Iris pigment epithelial cell (primary cell): ENCODE measurements around the gene IZUMO1R.
"Not testable (repeated sequence)": the region's sequence is repeated elsewhere in the genome, so short reads cannot be mapped to it uniquely, and the experiment has no call there.

Source experiments
- DNase-seq: peaks from one replicate; pipeline ENCODE4 v3.0.0-alpha.2; 2011; ENCODE audit warnings: low read depth

IZUMO1R gene

DNA sequence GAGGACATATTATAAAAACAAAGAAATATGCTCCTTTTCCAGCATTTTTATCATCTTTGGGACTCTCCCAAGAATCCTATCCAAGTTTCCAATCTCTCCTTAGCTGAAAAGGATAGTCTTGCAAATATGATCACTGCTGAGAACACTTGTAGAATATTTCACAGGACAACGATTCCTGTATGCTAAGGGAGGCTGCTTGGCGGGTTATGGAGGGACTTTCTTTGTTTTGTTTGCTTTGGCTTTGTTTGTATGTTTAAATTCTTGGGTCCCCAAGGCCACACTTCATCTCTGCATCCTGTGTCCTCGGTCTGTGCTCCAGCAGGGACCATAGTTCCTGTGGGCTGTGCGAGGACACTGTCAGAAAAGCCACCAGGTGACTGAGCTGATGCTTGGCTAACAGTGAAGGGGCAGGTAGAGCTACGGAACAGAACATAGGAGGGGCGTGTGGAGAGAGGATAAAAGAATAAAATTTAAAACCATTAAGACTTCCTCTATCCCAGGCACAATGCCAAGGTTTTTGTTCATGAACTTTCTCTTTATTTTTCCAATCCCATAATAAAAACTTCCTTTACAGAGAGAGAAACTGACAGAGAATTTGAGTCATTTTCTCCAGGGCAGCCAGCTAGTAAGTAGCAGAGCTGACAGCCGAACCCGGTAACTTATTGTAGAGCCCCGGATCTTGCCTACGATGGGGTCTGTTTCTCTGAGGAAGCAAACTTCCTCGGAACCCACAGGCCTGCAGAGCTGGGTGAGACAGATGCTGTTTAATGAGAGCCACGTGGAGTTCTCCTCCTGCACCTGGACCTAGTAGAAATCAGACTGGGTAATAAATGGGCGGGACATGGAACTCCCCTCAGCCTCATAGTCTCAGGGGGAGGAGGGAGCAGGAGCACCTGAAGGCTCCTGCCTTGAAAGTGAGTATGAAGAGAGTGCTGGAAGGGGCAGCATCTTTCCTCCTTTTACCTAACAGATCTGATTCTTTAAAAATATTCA is at the start of gene IZUMO1R:
Gene IZUMO1R, plus strand, starts transcription at position 615 of the 993 bp plus-strand sequence. CDS start 1,057 bp downstream, outside the sequence.
- DNase-seq = no peak

DNA sequence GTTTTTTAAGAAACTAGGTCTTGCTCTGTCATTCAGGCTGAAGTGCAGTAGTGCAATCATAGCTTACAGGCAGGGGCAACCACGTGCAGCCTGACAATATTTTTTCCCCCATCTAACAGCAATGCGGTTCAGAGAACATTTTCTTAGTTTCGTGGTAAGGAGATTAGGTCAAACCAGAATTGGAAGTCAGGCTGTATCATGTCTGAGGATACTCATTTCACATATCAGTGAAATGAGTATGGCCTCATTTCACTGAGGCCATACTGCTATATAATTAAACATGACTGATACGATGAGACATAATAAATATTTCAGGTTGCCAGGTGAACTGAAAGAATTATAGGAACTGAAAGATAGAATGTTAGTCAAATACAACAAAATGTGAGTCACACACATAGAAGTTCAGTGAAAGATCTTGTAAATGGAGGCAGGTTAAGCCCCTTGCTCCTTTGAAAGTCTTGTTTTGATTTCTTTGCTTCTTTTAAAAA is 32.5 kb upstream of the IZUMO1R start:
- DNase-seq = no peak

- DNase-seq = no peak
Measured at GRCh38 chr11:94272738-94273313, 31.6 kb upstream of the IZUMO1R start.

DNA sequence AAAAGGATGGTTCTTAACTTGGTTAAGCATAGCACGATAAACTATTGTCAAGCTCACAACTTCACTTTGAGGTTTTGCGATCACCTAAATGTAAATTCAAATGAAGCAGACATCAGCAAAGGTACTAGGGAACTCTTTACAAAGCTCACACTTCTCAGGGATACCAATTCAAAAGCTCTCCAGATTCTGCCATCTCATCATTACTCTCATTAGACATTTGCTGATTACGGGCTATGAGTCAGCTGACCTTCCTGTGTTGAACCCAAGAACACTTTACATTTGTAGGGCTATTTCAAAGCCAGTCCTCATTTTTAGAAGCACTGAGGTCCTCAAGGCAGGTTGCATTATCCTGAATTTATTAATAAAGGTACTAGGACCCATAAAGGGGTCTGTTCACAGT is 28.4 kb upstream of the IZUMO1R start:
- no peak for DNase-seq

- no peak for DNase-seq
Measured at GRCh38 chr11:94276943-94277342, 27.4 kb upstream of the IZUMO1R start.

DNA sequence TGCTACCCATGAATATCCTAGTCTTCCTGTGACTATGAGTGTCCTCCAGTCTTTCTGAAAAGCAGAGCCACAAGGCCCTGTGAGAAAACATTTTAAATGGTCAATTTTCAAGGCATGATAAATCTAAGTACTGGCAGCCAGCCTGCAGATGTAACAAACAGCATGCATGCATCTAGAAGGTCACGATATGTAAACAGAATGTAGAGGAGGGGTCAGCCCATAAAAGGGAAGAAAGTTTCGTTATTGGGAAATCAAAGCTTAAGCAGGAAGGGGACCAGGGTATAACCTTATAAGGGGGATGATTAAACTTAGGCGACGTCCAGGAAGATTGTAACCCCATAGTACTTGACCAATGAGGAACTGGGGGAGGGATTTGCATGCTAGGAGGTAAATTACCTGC is 26.2 kb upstream of the IZUMO1R start:
- DNase-seq = not testable (repeated sequence)

DNA sequence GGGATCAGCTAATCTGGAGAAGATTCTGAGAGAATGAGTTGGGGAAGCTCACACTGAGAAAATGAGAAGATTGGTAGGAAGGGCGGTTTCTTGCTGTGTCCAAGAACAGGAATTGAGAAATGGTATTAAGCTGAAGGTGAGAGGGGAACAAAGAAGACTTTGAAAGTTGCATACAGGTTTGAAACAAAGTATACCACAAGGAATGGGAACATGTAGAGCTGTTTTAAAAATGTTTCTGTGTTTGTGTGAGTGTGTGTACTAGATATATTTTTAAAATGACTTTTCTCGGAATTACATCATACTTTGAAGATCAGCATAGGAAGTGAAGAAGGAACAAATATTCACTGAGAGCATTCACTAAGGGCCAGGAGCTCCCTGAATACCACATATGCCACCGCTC is 24.4 kb upstream of the IZUMO1R start:
- no peak for DNase-seq

DNA sequence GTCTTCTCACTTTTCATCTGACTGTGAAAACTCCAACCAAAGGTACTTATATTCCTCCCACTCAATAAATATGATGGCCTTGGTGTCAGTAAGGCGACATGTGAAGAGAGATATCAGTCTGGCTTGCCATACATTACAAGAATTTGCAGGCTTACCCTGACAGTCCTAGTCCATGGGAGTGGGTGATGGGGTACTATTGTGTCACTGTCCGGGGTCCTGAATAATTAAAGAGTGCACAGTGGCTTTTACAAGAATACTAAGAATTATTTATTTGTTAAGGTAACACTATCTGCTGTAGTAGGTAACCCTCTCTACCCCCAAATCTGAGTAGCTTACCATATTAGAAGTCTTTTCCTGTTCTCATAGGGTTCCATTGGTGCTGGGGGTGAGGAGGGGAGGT is 23.1 kb upstream of the IZUMO1R start:
- no peak for DNase-seq

DNA sequence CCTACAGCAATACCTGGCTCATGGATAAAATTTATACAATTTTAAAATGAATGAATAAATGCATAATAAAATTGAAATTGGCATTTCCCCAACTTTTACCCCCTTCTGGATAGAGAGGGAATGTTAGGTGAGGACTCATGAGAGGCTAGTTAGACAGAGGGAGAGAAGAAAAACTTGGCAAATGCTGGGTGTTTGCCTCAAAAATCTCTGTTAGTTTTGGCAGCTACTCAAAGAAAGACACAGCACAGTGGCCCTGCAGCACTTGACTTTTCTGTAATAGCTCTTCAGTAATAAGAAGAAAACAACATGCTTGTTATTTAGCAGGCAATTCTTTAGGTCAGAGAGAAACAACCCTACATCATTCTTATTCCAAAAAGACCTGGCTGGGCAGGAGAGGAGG is 20.7 kb upstream of the IZUMO1R start:
- no peak for DNase-seq

- DNase-seq = peak; percentile 5
Measured at GRCh38 chr11:94295534-94295933, 8.8 kb upstream of the IZUMO1R start.

DNA sequence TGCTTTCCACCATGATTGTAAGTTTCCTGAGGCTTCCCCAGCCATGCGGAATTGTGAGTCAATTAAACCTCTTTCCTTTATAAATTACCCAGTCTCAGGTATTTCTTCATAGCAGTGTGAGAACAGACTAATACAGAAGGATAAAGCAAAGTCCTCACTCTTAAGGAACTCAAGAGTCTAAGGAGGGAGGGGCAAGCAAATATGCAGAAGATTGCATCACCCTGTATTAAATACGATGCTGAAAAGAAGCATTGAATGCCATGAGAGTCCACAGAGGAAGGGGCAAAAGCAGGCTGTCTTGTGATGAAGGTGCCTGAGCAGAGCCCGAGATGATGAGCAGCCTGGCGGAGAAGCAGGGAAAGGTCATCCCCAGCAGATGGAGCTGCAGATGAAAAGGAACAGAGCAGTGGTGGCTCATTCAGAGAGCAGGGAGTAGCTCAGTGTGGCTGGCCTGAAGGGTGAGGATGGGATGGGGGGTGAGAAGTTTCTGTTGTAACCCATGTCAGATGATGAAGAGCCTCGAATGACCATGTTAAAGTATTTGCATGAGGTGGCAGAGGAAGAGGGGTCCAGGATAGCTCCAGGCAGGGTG is 6.3 kb upstream of the IZUMO1R start:
- DNase-seq = no peak

GRCh38 chr11:94302776-94303175 is 1.6 kb upstream of the IZUMO1R start:
- no peak for DNase-seq

- DNase-seq = peak; percentile 24
Measured at GRCh38 chr11:94305146-94305545, 766 bp downstream of the IZUMO1R start.

DNA sequence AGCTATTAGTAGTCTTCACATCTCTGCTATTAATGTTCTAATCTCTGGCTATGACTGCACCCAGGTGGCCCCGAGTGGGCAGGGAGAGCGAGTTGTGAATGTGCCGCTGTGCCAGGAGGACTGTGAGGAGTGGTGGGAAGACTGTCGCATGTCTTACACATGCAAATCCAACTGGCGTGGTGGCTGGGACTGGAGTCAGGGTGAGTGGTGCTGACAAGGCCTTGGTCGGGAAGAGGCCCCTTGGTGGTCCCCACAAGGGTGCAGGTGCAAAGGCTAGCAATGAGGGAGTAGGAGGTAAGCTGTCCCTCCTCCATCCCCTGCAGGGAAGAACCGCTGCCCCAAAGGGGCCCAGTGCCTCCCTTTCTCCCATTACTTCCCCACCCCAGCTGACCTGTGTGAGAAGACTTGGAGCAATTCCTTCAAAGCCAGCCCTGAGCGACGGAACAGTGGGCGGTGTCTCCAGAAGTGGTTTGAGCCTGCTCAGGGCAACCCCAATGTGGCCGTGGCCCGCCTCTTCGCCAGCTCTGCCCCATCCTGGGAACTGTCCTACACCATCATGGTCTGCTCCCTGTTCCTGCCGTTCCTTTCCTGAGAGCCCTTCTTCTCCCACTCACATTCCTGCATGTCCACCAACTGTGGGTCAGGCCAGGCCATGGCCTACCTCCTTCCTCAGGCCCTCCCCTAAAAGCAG is 2.9 kb downstream of the IZUMO1R start:
- DNase-seq = no peak

GRCh38 chr11:94308024-94308423 is 3.6 kb downstream of the IZUMO1R start:
- no peak for DNase-seq

DNA sequence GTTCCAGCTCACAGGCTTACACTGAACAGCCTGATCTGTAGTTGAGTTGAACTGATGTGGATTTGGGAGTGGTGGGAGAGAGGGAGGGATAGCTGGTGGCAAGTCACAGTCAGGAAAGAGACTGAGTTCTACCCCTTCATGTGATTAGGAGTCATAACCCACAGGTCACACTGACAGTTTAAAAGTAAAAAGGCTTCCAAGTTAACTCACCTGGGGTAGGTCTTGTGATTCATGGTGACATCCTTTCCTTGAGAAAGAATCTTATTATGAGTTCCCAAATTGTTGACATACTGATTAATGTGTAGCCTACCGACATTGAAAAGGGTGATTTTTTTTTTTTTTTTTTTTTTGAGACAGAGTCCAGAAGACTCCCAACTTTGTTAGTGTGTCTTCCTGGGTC is 5.4 kb downstream of the IZUMO1R start:
- DNase-seq = no peak

DNA sequence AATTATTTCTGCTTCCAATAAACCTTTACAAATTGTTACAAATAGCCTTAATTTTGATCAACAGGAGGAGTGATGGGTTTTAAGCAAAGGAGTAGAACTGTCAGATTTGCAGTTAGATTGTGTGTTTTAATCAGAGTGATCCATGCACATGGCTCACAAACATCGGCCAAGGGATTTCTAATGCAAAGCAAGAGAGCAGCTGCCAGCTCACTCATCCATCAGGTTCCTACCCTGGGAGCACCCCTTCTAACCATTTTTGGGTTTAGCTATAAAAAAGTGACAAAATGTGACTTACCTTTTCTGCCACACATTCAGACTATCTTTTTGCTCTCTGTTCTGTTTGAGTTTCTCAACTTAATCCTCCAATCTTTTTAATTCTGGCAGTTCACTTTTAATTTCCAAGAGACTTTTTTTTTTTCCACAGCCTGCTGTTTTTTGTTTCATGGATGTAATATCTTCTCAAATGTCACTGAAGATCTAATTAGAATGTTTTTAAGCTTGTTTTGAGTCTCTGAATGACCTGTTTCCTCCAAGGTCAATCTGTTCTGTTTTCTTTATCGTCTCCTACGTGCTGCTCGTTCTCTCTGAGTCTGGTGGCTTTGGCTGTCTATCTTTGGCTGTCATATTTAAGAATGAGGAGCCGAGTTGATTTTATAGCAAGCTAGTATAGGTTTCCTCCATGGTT is 6.0 kb downstream of the IZUMO1R start:
- no peak for DNase-seq

DNA sequence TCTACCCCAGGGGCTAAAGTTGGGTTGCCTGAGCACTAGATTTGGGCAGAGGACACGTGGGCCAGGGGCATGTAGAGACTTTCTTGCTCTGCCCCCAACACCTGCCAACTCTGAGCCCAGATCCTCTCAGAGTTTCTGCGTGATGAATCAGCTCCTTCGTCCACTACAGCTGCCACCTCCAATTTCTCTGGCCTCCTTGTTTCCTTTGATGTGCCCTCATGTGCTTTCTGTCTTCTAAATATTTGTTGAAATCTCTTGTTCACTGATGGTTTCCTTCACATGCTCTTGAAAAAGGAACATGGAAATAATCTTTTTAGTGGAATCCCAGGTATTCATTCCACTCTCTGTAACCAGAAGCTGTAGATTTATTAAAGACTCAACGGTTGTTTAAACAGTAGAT is 8.0 kb downstream of the IZUMO1R start:
- DNase-seq = no peak

GRCh38 chr11:94314064-94314463 is 9.7 kb downstream of the IZUMO1R start:
- no peak for DNase-seq

DNA sequence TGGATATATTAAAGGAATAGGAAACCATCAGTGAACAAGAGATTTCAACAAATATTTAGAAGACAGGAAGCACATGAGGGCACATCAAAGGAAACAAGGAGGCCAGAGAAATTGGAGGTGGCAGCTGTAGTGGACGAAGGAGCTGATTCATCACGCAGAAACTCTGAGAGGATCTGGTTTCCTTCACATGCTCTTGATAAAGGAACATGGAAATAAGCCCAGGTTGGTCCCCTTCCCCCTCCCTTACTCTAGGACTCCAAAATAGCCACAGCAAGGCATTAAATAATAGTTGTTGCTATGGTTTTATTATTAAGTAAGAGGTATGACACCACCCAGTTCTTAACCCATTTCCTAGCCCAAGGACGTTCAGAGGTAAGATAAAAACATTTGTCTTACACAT is 11.3 kb downstream of the IZUMO1R start:
- peak; percentile 67 for DNase-seq

GRCh38 chr11:94322501-94322900 is 18.1 kb downstream of the IZUMO1R start:
- DNase-seq = no peak

DNA sequence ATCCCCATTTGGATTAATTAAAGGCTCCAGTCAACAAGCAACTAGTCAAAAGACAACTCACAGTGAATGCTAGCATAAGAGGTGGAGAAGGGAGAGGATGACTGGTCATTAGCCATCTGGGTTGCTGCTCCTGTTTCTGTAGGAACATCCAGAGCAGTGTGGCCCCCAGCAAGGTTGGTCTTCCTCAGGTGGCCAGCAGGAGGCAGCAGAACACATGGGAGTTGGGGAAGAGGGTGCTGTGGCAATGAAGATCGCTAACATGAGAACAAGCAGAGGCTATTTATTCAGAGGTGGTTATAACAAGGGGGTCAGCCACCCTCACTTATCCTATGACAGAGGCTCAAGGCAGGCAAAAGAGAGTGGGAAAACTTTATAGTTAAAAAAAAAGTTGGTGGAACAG is 21.3 kb downstream of the IZUMO1R start:
- peak; percentile 47 for DNase-seq
